Measurements from ENCODE around the gene LCE3D. TPM values are rescaled to one million over a fixed set of nuclear protein-coding genes. Genes with fewer than 3 reads are reported as not detected.

LCE3D gene
- polyA plus RNA-seq, 1 donor from 2014 or later = not detected

DNA sequence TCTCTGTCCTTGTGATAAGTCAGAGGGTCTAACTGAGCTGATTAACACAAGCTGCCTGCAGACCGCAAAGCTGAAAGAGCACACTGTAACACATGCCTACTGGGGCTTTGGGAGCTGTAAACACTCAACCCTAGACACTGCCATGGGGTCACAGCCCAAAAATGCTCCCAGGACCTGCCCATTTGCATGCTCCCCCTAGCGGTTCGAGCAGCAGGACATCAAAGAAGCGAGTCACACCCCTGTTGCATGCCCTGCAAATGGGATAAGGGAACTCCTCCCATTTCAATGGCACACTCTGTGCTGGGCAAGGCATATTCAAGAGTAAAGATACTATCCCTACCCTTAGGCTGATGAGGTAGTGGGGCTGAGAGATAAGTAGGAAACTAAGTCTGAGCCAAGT, 36.5 kb downstream of the LCE3D start:
- Histone ChIP-seq H3K9me3 (ENCODE audit: low read length) (peaks cover 15% of the 10 kb centered on the region), H3K27me3 (ENCODE audit: insufficient read depth, low read depth, low read length) (no peaks in the 10 kb centered on the region), H2AFZ (ENCODE audit: low read depth, low read length) (no peak overlapping the region)

GRCh38 chr1:152539901-152540300, 40.4 kb downstream of the LCE3D start:
- Histone ChIP-seq H2AFZ (ENCODE audit: low read depth, low read length) (no peak overlapping the region), H3K9me3 (ENCODE audit: low read length) (peaks cover 6% of the 10 kb centered on the region), H3K27me3 (ENCODE audit: insufficient read depth, low read depth, low read length) (no peaks in the 10 kb centered on the region)

More for the DNA sequence above, 36.5 kb downstream of the LCE3D start:
- no peaks in the 10 kb centered on the region for H3K79me2 ChIP-seq (replicated peaks; ENCODE audit: insufficient read depth, low read length)
- H3K9ac ChIP-seq (ENCODE audit: low read length) = no peak overlapping the region
- TF ChIP-seq EP300 (conservative IDR thresholded peaks at IDR 0.05; ENCODE audit: poor library complexity, severe bottlenecking) (no peak), EZH2 (IDR thresholded peaks at IDR 0.05; ENCODE audit: borderline replicate concordance, insufficient read depth, low read length, poor library complexity, severe bottlenecking) (no peak), REST (IDR thresholded peaks at IDR 0.05; ENCODE audit: borderline replicate concordance) (no peak), SMC3 (conservative IDR thresholded peaks at IDR 0.05; ENCODE audit: poor library complexity) (no peak), TAF1 (IDR thresholded peaks at IDR 0.05; ENCODE audit: low read depth) (no peak)
- no peaks in the 10 kb centered on the region for H4K20me1 ChIP-seq (ENCODE audit: insufficient read depth)
- H3K36me3 ChIP-seq (ENCODE audit: insufficient read depth, low read length) = no peaks in the 10 kb centered on the region
- H3K4me3 ChIP-seq (ENCODE audit: low read length) = no peak overlapping the region
- no peak overlapping the region for H3K27ac ChIP-seq (ENCODE audit: low read length)
- H3F3A ChIP-seq (ENCODE audit: insufficient read depth, low read length, poor library complexity, severe bottlenecking) = no peaks in the 10 kb centered on the region
- no peaks in the 10 kb centered on the region for H3K9me2 ChIP-seq (ENCODE audit: insufficient read depth, low read length)
- H3K4me2 ChIP-seq (ENCODE audit: low read length) = no peak overlapping the region

More at GRCh38 chr1:152539901-152540300, 40.4 kb downstream of the LCE3D start:
- Histone ChIP-seq H4K20me1 (ENCODE audit: insufficient read depth) (no peaks in the 10 kb centered on the region), H3K9ac (ENCODE audit: low read length) (no peak overlapping the region), H3K36me3 (ENCODE audit: insufficient read depth, low read length) (no peaks in the 10 kb centered on the region), H3K4me3 (ENCODE audit: low read length) (no peak overlapping the region), H3F3A (ENCODE audit: insufficient read depth, low read length, poor library complexity, severe bottlenecking) (no peaks in the 10 kb centered on the region), H3K9me2 (ENCODE audit: insufficient read depth, low read length) (no peaks in the 10 kb centered on the region), H3K79me2 (replicated peaks; ENCODE audit: insufficient read depth, low read length) (no peaks in the 10 kb centered on the region), H3K4me2 (ENCODE audit: low read length) (no peak overlapping the region), H3K27ac (ENCODE audit: low read length) (no peak overlapping the region)
- no peak for TF ChIP-seq TAF1 (IDR thresholded peaks at IDR 0.05; ENCODE audit: low read depth)
- no peak for TF ChIP-seq EZH2 (IDR thresholded peaks at IDR 0.05; ENCODE audit: borderline replicate concordance, insufficient read depth, low read length, poor library complexity, severe bottlenecking)
- no peak for TF ChIP-seq SMC3 (conservative IDR thresholded peaks at IDR 0.05; ENCODE audit: poor library complexity)
- TF ChIP-seq EP300 (conservative IDR thresholded peaks at IDR 0.05; ENCODE audit: poor library complexity, severe bottlenecking) = no peak
- TF ChIP-seq, protein P1, sequence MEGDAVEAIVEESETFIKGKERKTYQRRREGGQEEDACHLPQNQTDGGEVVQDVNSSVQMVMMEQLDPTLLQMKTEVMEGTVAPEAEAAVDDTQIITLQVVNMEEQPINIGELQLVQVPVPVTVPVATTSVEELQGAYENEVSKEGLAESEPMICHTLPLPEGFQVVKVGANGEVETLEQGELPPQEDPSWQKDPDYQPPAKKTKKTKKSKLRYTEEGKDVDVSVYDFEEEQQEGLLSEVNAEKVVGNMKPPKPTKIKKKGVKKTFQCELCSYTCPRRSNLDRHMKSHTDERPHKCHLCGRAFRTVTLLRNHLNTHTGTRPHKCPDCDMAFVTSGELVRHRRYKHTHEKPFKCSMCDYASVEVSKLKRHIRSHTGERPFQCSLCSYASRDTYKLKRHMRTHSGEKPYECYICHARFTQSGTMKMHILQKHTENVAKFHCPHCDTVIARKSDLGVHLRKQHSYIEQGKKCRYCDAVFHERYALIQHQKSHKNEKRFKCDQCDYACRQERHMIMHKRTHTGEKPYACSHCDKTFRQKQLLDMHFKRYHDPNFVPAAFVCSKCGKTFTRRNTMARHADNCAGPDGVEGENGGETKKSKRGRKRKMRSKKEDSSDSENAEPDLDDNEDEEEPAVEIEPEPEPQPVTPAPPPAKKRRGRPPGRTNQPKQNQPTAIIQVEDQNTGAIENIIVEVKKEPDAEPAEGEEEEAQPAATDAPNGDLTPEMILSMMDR (IDR thresholded peaks at IDR 0.05; ENCODE audit: poor library complexity, severe bottlenecking) = no peak
- no peak for TF ChIP-seq REST (IDR thresholded peaks at IDR 0.05; ENCODE audit: borderline replicate concordance)
- no peak for TF ChIP-seq RAD21 (conservative IDR thresholded peaks at IDR 0.05)
- TF ChIP-seq MXI1 (conservative IDR thresholded peaks at IDR 0.05; ENCODE audit: poor library complexity, severe bottlenecking) = no peak
- TF ChIP-seq POLR2AphosphoS5 (IDR thresholded peaks at IDR 0.05) = no peak
